Peyer's patch (tissue), 4 donors: ENCODE results near the gene EFCAB8. TPM values are rescaled to one million over a fixed set of nuclear protein-coding genes. Genes with fewer than 3 reads are reported as not detected.

Source experiments
- DNase-seq, 3 donors: peaks; one replicate each; pipeline ENCODE4 v3.0.0-alpha.2; 2017 to 2019
- H3K27ac ChIP-seq, 4 donors: fragments of 200-600 bp; sonication (generic); one replicate each; pipeline ENCODE4 v1.5.1; 2016 to 2019
- H3K27me3 ChIP-seq, 2 donors: fragments of 200-600 bp; sonication (generic); one replicate each; pipeline ENCODE4 v1.5.1; 2019
- H3K36me3 ChIP-seq, 3 donors: fragments of 200-600 bp; sonication (generic); one replicate each; pipeline ENCODE4 v1.5.1; 2016 to 2019
- H3K4me1 ChIP-seq, 4 donors: fragments of 200-600 bp; sonication (generic); one replicate each; pipeline ENCODE4 v1.5.1; 2016 to 2019
- H3K4me3 ChIP-seq, 4 donors: fragments of 200-600 bp; sonication (generic); 1 replicate in 3 of 4; 2 replicates in 1 of 4; pipeline ENCODE4 v1.5.1; 2016 to 2019; ENCODE audit warnings: mild to moderate bottlenecking in 1 of 4
- H3K9me3 ChIP-seq, 4 donors: fragments of 200-600 bp; sonication (generic); one replicate each; pipeline ENCODE4 v1.5.1; 2016 to 2019; ENCODE audit warnings: mild to moderate bottlenecking in 1 of 4
- POLR2A ChIP-seq, 2 donors: fragments of 450-650 bp; IDR thresholded peaks; one replicate each; pipeline ENCODE4 v1.5.1; 2017; ENCODE audit warnings: antibody characterized with exemption in 2 of 2, mild to moderate bottlenecking in 2 of 2, moderate library complexity in 2 of 2
- total RNA-seq, 4 donors: library from RNA; depleted of rRNA; stranded (reverse); fragments of >200 nt; gene quantifications; one replicate each; pipeline ENCODE4 v1.1.0, GENCODE V29; 2016
- TF ChIP-seq, protein P1 (sequence below), 6 experiments: fragments of 450-650 bp in 4 of 6; fragments of 200-600 bp in 2 of 6; sonication (generic) in 1 of 6; IDR thresholded peaks; one replicate each; pipeline ENCODE4 v1.5.1; 2017 to 2019; ENCODE audit warnings: antibody characterized with exemption in 6 of 6, mild to moderate bottlenecking in 3 of 6, moderate library complexity in 1 of 6

Gene EFCAB8
- total RNA-seq, 4 donors from 2014 or later, result 0.83 TPM; not detected in 3

DNA sequence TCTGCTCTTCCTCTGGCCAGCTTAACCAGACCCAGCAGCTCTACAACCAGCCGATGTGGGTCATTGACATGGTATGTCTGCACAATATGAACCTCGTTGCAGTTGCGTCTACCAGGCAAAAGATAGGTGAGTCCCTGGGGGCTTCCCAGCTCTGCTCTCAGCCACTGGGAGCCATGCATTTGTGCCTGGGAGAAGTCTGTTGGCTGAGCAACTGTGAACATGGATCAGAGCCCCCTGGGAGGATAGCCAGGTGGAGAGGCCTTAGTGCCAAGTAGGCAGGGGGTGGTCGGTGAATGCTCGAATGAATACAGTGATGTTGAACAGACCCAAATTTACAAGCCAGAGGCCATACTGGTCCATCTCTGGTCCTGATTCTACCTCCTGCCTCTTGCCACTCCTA, 30.6 kb downstream of the EFCAB8 start:
- Histone ChIP-seq H3K36me3 (no peaks in the 10 kb centered on the region), H3K4me3 (no peak overlapping the region), H3K27ac (no peak overlapping the region), H3K9me3 (no peaks in the 10 kb centered on the region), H3K4me1 (no peaks in the 10 kb centered on the region), H3K27me3 (no peaks in the 10 kb centered on the region)
- DNase-seq, result no peak
- TF ChIP-seq, protein P1, sequence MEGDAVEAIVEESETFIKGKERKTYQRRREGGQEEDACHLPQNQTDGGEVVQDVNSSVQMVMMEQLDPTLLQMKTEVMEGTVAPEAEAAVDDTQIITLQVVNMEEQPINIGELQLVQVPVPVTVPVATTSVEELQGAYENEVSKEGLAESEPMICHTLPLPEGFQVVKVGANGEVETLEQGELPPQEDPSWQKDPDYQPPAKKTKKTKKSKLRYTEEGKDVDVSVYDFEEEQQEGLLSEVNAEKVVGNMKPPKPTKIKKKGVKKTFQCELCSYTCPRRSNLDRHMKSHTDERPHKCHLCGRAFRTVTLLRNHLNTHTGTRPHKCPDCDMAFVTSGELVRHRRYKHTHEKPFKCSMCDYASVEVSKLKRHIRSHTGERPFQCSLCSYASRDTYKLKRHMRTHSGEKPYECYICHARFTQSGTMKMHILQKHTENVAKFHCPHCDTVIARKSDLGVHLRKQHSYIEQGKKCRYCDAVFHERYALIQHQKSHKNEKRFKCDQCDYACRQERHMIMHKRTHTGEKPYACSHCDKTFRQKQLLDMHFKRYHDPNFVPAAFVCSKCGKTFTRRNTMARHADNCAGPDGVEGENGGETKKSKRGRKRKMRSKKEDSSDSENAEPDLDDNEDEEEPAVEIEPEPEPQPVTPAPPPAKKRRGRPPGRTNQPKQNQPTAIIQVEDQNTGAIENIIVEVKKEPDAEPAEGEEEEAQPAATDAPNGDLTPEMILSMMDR (IDR thresholded peaks at IDR 0.05), result no peak
- no peak for TF ChIP-seq POLR2A (IDR thresholded peaks at IDR 0.05)

DNA sequence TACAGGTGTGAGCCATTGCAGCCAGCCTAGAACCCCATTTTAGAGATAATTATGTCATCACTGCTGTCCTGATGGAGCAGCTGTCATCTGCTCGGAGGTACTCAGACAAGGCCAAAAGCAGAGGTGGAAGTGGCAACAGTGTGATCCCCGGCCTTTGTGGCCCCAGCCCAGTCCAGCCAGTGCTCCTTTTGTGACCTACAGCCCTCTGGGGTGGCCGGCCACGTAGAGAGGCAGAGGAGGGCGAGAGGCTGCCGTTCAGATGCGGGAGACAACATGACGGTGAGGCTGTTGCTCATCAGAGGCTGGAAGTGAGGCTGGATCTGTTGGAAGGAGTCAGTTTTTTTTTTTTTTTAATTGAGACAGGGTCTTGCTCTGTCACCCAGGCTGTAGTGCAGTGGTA, 32.8 kb downstream of the EFCAB8 start:
- Histone ChIP-seq H3K4me3 (no peak overlapping the region), H3K9me3 (no peaks in the 10 kb centered on the region), H3K27me3 (no peaks in the 10 kb centered on the region), H3K27ac (no peak overlapping the region), H3K36me3 (no peaks in the 10 kb centered on the region), H3K4me1 (no peaks in the 10 kb centered on the region)
- TF ChIP-seq POLR2A (IDR thresholded peaks at IDR 0.05), result no peak
- no peak for DNase-seq

DNA sequence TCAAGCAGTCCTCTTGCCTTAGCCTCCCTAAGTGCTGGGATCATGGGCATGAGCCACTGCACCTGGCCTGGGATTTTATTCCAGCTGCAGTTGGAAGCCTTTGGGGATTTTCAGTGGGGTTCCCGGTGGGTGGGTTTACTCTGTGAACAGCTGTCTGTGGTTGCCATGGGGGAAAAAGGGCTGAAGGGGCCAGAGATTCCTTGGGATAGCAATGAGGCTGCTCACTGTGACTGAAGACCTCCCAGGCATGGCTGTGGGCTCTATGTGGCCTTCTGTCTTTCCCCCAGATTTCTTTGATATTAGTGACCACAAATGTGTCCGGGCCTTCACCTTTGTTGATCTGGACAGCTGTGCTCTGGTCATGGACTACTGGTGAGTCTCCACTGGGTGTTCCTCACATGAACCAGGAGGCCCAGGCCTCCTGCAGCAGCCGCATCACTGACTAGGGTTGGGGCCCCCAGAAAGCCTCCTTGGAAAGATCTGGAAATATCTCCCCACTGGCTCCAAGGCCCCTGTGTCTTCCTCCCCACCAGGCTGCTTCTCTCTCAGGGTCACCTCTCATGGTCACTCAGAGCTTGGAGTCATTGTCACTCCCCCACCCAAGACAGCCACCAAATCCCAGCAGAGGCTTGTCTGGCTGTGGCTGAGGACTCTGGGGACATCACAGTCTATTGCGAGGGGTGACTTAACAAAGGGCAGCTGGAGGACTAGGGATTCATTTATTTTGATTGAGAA, 33.4 kb downstream of the EFCAB8 start:
- DNase-seq, result no peak
- Histone ChIP-seq H3K4me1 (no peaks in the 10 kb centered on the region), H3K27me3 (no peaks in the 10 kb centered on the region), H3K36me3 (no peaks in the 10 kb centered on the region), H3K27ac (no peak overlapping the region), H3K9me3 (no peaks in the 10 kb centered on the region), H3K4me3 (no peak overlapping the region)
- TF ChIP-seq POLR2A (IDR thresholded peaks at IDR 0.05), result no peak
- TF ChIP-seq, protein P1 (IDR thresholded peaks at IDR 0.05), result no peak

DNA sequence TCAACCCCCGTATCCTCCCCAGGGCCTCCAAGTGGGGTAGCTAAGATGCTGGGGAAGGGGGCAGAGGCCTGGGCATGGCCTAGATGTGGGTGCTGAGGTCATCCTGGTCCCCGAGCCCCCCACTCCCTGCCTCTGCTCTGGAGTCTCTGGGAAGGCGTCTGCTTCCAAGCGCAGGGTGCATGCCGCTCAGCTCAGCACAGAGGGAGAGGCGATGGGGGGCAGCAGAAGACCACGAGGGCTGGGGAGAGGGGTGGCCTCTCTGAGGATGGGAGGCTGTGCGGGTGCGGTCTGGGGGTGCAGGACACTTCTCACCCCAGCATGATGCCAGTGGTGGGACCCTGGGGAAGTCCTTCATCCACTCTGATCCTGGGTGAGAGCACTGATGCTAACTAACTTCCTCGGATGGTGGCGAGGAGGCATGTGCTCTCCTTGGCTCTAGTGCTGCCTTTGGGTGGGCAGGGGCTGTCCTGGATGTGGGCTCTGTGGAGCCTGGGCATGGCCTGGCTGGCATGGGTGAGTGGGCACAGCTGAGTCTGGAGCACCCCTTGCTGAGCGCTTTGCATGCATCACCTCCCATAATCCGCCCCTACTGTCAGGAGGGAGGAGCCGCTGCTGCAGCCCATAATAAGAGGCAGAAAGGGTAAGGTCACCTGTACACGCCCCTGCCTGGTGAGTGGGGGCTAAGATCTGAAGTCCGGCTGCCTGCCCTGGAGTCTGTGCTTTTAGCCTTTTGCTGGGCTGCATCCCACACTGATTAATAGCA, 34.7 kb downstream of the EFCAB8 start:
- no peaks in the 10 kb centered on the region for H3K4me1 ChIP-seq
- no peaks in the 10 kb centered on the region for H3K9me3 ChIP-seq
- H3K27ac ChIP-seq, result no peak overlapping the region
- H3K4me3 ChIP-seq, result no peak overlapping the region
- TF ChIP-seq, protein P1 (IDR thresholded peaks at IDR 0.05), result no peak
- TF ChIP-seq POLR2A (IDR thresholded peaks at IDR 0.05), result no peak
- DNase-seq, result no peak
- no peaks in the 10 kb centered on the region for H3K27me3 ChIP-seq
- no peaks in the 10 kb centered on the region for H3K36me3 ChIP-seq

DNA sequence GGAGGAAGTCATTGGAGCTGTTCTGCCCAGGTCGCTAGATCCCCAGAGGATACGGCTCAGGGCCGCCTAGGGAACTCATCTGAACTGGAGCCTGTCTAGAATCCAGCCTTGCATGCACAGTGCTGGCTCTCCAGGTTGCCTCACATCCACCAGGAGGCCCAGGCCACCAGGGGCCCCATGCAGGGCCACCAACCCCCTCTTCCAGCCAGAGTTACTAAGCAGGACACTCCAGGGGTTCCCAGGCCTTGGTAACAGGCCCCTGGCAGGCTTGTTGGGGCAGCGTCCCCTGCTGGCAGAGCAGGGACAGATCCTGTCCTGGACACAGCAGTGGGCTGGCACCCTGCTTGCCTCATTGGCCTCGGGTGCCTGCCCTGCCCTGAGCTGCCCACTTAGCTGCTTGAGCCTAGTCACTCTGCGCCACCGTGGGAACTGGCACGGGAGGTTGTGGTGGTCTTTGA, 35.3 kb downstream of the EFCAB8 start:
- no peak overlapping the region for H3K4me3 ChIP-seq
- no peaks in the 10 kb centered on the region for H3K4me1 ChIP-seq
- no peak overlapping the region for H3K27ac ChIP-seq
- H3K36me3 ChIP-seq, result no peaks in the 10 kb centered on the region
- TF ChIP-seq POLR2A (IDR thresholded peaks at IDR 0.05), result no peak
- TF ChIP-seq, protein P1 (IDR thresholded peaks at IDR 0.05), result peak in 2 of 6 experiments; percentile 10
- H3K27me3 ChIP-seq, result no peaks in the 10 kb centered on the region
- DNase-seq, result no peak
- no peaks in the 10 kb centered on the region for H3K9me3 ChIP-seq

DNA sequence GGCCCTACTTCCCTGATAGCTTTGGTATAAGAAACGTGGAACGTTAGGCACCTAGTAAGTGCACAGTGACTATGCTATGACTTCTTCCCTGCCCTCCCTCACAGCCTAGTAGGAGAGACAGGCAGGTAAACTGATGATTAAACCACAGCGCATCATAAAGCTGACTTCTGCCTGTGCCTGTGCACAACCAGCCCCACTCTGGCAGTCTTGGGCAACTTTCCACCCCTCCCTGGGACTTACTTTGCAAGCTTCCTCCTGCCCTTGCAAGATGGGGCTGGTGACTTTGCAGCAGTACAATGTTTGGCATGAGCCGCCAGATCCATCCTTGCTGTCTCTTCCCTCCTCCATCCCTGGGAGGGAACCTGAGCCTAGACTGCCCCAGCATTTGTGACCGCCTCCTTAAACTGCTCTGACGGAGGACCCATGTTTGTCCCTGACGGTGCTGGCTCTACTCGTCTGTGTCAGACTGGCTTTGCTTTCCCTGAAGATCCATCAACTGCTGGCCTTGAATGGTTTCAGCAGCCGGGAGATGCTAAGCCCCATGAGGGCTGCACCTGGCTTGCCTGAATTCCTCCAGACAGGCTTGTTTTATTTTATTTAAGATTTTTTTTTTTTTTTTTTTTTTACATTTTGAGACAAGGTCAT, 36.1 kb downstream of the EFCAB8 start:
- no peak for DNase-seq
- no peak for TF ChIP-seq POLR2A (IDR thresholded peaks at IDR 0.05)

More for the DNA sequence above, 36.1 kb downstream of the EFCAB8 start:
- Histone ChIP-seq H3K9me3 (no peaks in the 10 kb centered on the region), H3K4me3 (no peak overlapping the region), H3K27me3 (no peaks in the 10 kb centered on the region), H3K27ac (no peak overlapping the region), H3K4me1 (no peaks in the 10 kb centered on the region), H3K36me3 (no peaks in the 10 kb centered on the region)
